Prostate gland (tissue), 2 donors: ENCODE results near the gene PSMC2.

Experiments
- POLR2AphosphoS5 ChIP-seq: sonication (generic); formaldehyde crosslinking; IDR thresholded peaks from one replicate; pipeline ENCODE4 v1.6.1; 2017; ENCODE audit warnings: antibody characterized with exemption
- TF ChIP-seq, protein P1 (sequence below), 4 experiments: fragments of 200-600 bp in 2 of 4; fragments of 450-650 bp in 2 of 4; sonication (generic) in 2 of 4; IDR thresholded peaks; 1 replicate in 3 of 4; 2 replicates in 1 of 4; pipeline ENCODE4 v1.5.1; 2016 to 2019; ENCODE audit warnings: antibody characterized with exemption in 4 of 4, mild to moderate bottlenecking in 2 of 4, moderate library complexity in 2 of 4

DNA sequence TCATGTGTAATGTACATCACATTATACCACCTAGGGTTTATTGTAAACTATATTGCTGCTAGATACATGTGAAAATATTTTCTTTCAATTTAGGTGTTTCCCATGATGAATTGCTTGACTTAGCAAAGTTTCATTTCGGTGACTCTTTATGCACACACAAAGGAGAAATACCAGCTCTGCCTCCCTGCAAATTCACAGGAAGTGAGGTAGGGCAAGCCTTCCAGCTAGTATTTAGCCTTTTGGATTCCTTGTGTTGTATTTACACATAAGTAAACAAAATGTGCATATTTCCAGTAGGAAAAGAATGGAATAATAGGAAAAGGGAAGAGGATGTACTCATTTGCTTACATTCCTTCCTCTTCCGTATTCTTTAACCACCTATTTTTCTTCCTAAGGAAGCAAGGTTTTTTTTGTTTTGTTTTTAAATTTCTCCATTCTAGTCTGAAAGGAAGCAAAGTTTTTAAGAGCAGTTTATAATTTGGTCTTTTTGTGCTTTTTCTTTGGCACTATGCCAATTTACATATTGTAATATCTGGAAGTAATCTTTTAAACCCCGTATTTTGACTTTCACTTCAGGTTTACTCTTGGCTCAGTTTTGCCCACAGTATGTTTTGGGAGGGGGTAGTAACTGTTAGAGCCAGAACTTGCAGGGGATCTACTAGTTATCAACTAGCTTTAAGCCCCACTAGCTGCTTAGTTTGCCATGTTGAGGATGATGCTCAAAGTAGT lies 39.8 kb upstream of the PSMC2 start:
- TF ChIP-seq, protein P1, sequence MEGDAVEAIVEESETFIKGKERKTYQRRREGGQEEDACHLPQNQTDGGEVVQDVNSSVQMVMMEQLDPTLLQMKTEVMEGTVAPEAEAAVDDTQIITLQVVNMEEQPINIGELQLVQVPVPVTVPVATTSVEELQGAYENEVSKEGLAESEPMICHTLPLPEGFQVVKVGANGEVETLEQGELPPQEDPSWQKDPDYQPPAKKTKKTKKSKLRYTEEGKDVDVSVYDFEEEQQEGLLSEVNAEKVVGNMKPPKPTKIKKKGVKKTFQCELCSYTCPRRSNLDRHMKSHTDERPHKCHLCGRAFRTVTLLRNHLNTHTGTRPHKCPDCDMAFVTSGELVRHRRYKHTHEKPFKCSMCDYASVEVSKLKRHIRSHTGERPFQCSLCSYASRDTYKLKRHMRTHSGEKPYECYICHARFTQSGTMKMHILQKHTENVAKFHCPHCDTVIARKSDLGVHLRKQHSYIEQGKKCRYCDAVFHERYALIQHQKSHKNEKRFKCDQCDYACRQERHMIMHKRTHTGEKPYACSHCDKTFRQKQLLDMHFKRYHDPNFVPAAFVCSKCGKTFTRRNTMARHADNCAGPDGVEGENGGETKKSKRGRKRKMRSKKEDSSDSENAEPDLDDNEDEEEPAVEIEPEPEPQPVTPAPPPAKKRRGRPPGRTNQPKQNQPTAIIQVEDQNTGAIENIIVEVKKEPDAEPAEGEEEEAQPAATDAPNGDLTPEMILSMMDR (IDR thresholded peaks at IDR 0.05), result no peak
- TF ChIP-seq POLR2AphosphoS5, result no peak
